GM23338 (cell line): Measurements from ENCODE around the gene COG7. TPM values are rescaled to one million over a fixed set of nuclear protein-coding genes. Genes with fewer than 3 reads are reported as not detected.
"Not testable (repeated sequence)": the region's sequence is repeated elsewhere in the genome, so short reads cannot be mapped to it uniquely, and the experiment has no call there.

Source experiments
- ATAC-seq: fragments of 200-7000 bp; cut with Tn5 transposase; 3 replicates; pipeline ENCODE4 v1.9.1; 2020
- DNase-seq: peaks from one replicate; pipeline ENCODE4 v3.0.0-alpha.2; 2015; ENCODE audit warnings: low spot score
- H2AFZ ChIP-seq: fragments of 200-600 bp; sonication (generic); 2 replicates; pipeline ENCODE4 v1.8.0; 2016; ENCODE audit warnings: antibody characterized with exemption, mild to moderate bottlenecking, moderate library complexity
- H3F3A ChIP-seq: fragments of 200-600 bp; sonication (generic); replicated peaks from 2 replicates; pipeline ENCODE4 v1.8.0; 2017; ENCODE audit warnings: antibody characterized with exemption, mixed run types, low read depth
- H3K27ac ChIP-seq: fragments of 200-600 bp; sonication (generic); 2 replicates; pipeline ENCODE4 v1.6.1; 2016; ENCODE audit warnings: low read depth
- H3K27me3 ChIP-seq: fragments of 200-600 bp; sonication (generic); 2 replicates; pipeline ENCODE4 v1.8.0; 2016; ENCODE audit warnings: mild to moderate bottlenecking, mixed run types, moderate library complexity; ENCODE audit not compliant: insufficient read depth
- H3K36me3 ChIP-seq: fragments of 200-600 bp; sonication (generic); 2 replicates; pipeline ENCODE4 v1.8.0; 2016; ENCODE audit warnings: mild to moderate bottlenecking; ENCODE audit not compliant: insufficient read depth
- H3K4me1 ChIP-seq: fragments of 200-600 bp; sonication (generic); 2 replicates; pipeline ENCODE4 v1.8.0; 2016; ENCODE audit warnings: mild to moderate bottlenecking, moderate library complexity; ENCODE audit not compliant: insufficient read depth
- H3K4me2 ChIP-seq: fragments of 200-600 bp; sonication (generic); 2 replicates; pipeline ENCODE4 v1.7.1; 2017; ENCODE audit warnings: mixed run types
- H3K4me3 ChIP-seq: fragments of 200-600 bp; sonication (generic); 2 replicates; pipeline ENCODE4 v1.6.1; 2016; ENCODE audit warnings: mixed run types
- H3K79me2 ChIP-seq: fragments of 200-600 bp; sonication (generic); replicated peaks from 2 replicates; pipeline ENCODE4 v1.8.0; 2017; ENCODE audit warnings: mild to moderate bottlenecking; ENCODE audit not compliant: insufficient read depth
- H3K9me2 ChIP-seq: fragments of 200-600 bp; sonication (generic); 2 replicates; pipeline ENCODE4 v1.8.0; 2017; ENCODE audit not compliant: insufficient read depth
- H4K20me1 ChIP-seq: fragments of 200-600 bp; sonication (generic); replicated peaks from 2 replicates; pipeline ENCODE4 v1.8.0; 2017; ENCODE audit warnings: mild to moderate bottlenecking; ENCODE audit not compliant: insufficient read depth
- H3K27ac Mint-ChIP-seq: 2 replicates; pipeline ENCODE4 v1.8.0; 2020; ENCODE audit warnings: inconsistent platforms, mild to moderate bottlenecking, moderate library complexity, mixed read lengths
- H3K27me3 Mint-ChIP-seq: 3 replicates; pipeline ENCODE4 v1.8.0; 2022; ENCODE audit warnings: low read depth, mild to moderate bottlenecking, moderate library complexity, mixed read lengths, inconsistent platforms; ENCODE audit not compliant: insufficient read depth, poor library complexity
- H3K36me3 Mint-ChIP-seq: 3 replicates; pipeline ENCODE4 v1.8.0; 2021; ENCODE audit warnings: low read depth, mild to moderate bottlenecking, inconsistent platforms, moderate library complexity, mixed read lengths
- H3K4me1 Mint-ChIP-seq: 3 replicates; pipeline ENCODE4 v1.8.0; 2020; ENCODE audit warnings: mild to moderate bottlenecking, inconsistent platforms, mixed read lengths
- H3K4me3 Mint-ChIP-seq: 3 replicates; pipeline ENCODE4 v1.8.0; 2021; ENCODE audit warnings: moderate library complexity, mild to moderate bottlenecking, inconsistent platforms, mixed read lengths
- H3K9me3 Mint-ChIP-seq: 3 replicates; pipeline ENCODE4 v1.8.0; 2020; ENCODE audit warnings: moderate library complexity, mild to moderate bottlenecking, inconsistent platforms, mixed read lengths
- CREB1 ChIP-seq: fragments of 250-450 bp; sonication (Bioruptor Pico); IDR thresholded peaks from 2 replicates; pipeline ENCODE4 v1.5.0; 2020; ENCODE audit warnings: low read depth, mild to moderate bottlenecking, moderate library complexity
- EZH2 ChIP-seq: fragments of 200-600 bp; sonication (generic); IDR thresholded peaks from one replicate; pipeline ENCODE4 v1.8.0; 2017; ENCODE audit warnings: antibody characterized with exemption, mild to moderate bottlenecking, low read depth; ENCODE audit not compliant: unreplicated experiment
- EZH2phosphoT487 ChIP-seq: fragments of 200-600 bp; sonication (generic); IDR thresholded peaks from one replicate; pipeline ENCODE4 v1.8.1; 2018; ENCODE audit warnings: antibody characterized with exemption; ENCODE audit not compliant: unreplicated experiment
- POLR2AphosphoS5 ChIP-seq: IDR thresholded peaks from 2 replicates; pipeline ENCODE4 v1.6.1; 2016; ENCODE audit warnings: antibody characterized with exemption, low read depth
- STAT1 ChIP-seq: IDR thresholded peaks from one replicate; pipeline ENCODE4 v1.6.1; 2016; ENCODE audit warnings: antibody characterized with exemption; ENCODE audit not compliant: unreplicated experiment
- ZNF114 ChIP-seq: fragments of 250-450 bp; sonication (Bioruptor Pico); IDR thresholded peaks from 2 replicates; pipeline ENCODE4 v1.5.0; 2020; ENCODE audit warnings: mild to moderate bottlenecking, moderate library complexity
- ZNF331 ChIP-seq: fragments of 250-450 bp; sonication (Bioruptor Pico); IDR thresholded peaks from 2 replicates; pipeline ENCODE4 v1.5.0; 2020; ENCODE audit warnings: low read depth, mild to moderate bottlenecking, moderate library complexity
- ZNF462 ChIP-seq: fragments of 250-450 bp; sonication (Bioruptor Pico); IDR thresholded peaks from 2 replicates; pipeline ENCODE4 v1.5.0; 2020; ENCODE audit warnings: mild to moderate bottlenecking, moderate library complexity
- polyA plus RNA-seq: library from polyadenylated mRNA; unstranded; fragments of >200 nt; fragmentation: Nextera tagmentation; extraction: Ambion mirVana; gene quantifications from 2 replicates; pipeline ENCODE4 v1.2.1, GENCODE V29; 2016
- total RNA-seq: library from RNA; depleted of rRNA; stranded (reverse); fragments of >200 nt; shearing (Covaris generic); gene quantifications from 2 replicates; pipeline ENCODE4 v1.2.3, GENCODE V29; 2014
- TF ChIP-seq, protein P1 (sequence below): IDR thresholded peaks from one replicate; pipeline ENCODE4 v1.6.1; 2018; ENCODE audit warnings: antibody characterized with exemption; ENCODE audit not compliant: unreplicated experiment

The COG7 gene
- total and polyA plus RNA-seq, 2 experiments from 2014 or later, result 9.2 to 20.0 TPM

GRCh38 chr16:23483492-23483891 is 30.5 kb upstream of the COG7 start:
- H3K27me3 ChIP-seq, H3K4me3 Mint-ChIP-seq, H3K4me1 ChIP-seq, ATAC-seq, H3K9me2 ChIP-seq, H4K20me1 ChIP-seq, DNase-seq, H3K4me3 ChIP-seq, H2AFZ ChIP-seq, H3K79me2 ChIP-seq, H3K27me3 Mint-ChIP-seq, H3K27ac Mint-ChIP-seq, H3F3A ChIP-seq, H3K9me3 Mint-ChIP-seq, H3K4me1 Mint-ChIP-seq, H3K4me2 ChIP-seq: not testable (repeated sequence)
- 0 out of 2 replicates have a peak overlapping the region, but pooled peaks have one; percentile 32 for H3K27ac ChIP-seq
- peaks cover 56% of the 10 kb centered on the region for H3K36me3 ChIP-seq
- H3K36me3 Mint-ChIP-seq, result peaks cover 91% of the 10 kb centered on the region

GRCh38 chr16:23482778-23483177 is 29.8 kb upstream of the COG7 start:
- TF ChIP-seq, protein P1, sequence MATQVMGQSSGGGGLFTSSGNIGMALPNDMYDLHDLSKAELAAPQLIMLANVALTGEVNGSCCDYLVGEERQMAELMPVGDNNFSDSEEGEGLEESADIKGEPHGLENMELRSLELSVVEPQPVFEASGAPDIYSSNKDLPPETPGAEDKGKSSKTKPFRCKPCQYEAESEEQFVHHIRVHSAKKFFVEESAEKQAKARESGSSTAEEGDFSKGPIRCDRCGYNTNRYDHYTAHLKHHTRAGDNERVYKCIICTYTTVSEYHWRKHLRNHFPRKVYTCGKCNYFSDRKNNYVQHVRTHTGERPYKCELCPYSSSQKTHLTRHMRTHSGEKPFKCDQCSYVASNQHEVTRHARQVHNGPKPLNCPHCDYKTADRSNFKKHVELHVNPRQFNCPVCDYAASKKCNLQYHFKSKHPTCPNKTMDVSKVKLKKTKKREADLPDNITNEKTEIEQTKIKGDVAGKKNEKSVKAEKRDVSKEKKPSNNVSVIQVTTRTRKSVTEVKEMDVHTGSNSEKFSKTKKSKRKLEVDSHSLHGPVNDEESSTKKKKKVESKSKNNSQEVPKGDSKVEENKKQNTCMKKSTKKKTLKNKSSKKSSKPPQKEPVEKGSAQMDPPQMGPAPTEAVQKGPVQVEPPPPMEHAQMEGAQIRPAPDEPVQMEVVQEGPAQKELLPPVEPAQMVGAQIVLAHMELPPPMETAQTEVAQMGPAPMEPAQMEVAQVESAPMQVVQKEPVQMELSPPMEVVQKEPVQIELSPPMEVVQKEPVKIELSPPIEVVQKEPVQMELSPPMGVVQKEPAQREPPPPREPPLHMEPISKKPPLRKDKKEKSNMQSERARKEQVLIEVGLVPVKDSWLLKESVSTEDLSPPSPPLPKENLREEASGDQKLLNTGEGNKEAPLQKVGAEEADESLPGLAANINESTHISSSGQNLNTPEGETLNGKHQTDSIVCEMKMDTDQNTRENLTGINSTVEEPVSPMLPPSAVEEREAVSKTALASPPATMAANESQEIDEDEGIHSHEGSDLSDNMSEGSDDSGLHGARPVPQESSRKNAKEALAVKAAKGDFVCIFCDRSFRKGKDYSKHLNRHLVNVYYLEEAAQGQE, result no peak
- TF ChIP-seq EZH2 (no peak), EZH2phosphoT487 (no peak), POLR2AphosphoS5 (no peak), ZNF331 (CRISPR knock-in tag) (no peak), STAT1 (no peak), CREB1 (CRISPR knock-in tag) (no peak), ZNF114 (CRISPR knock-in tag) (no peak), ZNF462 (CRISPR knock-in tag) (no peak)
- Histone ChIP-seq H3K4me2 (no peak overlapping the region), H3K4me1 (no peaks in the 10 kb centered on the region), H3F3A (peaks cover 5% of the 10 kb centered on the region; the same call in 1 of the 2 replicates), H2AFZ (no peak overlapping the region), H3K4me3 (no peak overlapping the region), H4K20me1 (peaks cover 5% of the 10 kb centered on the region), H3K9me2 (no peaks in the 10 kb centered on the region), H3K27ac (no peak overlapping the region), H3K27me3 (no peaks in the 10 kb centered on the region), H3K36me3 (peaks cover 60% of the 10 kb centered on the region), H3K79me2 (no peaks in the 10 kb centered on the region)
- ATAC-seq (no peak), DNase-seq (no peak)
- Mint-ChIP-seq H3K4me1 (no peaks in the 10 kb centered on the region), H3K27me3 (peaks cover 6% of the 10 kb centered on the region), H3K36me3 (peaks cover 91% of the 10 kb centered on the region), H3K9me3 (no peaks in the 10 kb centered on the region), H3K4me3 (no peak overlapping the region), H3K27ac (no peak overlapping the region)
